Measurements from ENCODE around the gene ALDH3B2.
"Not testable (repeated sequence)": the region's sequence is repeated elsewhere in the genome, so short reads cannot be mapped to it uniquely, and the experiment has no call there.

ALDH3B2 gene

DNA sequence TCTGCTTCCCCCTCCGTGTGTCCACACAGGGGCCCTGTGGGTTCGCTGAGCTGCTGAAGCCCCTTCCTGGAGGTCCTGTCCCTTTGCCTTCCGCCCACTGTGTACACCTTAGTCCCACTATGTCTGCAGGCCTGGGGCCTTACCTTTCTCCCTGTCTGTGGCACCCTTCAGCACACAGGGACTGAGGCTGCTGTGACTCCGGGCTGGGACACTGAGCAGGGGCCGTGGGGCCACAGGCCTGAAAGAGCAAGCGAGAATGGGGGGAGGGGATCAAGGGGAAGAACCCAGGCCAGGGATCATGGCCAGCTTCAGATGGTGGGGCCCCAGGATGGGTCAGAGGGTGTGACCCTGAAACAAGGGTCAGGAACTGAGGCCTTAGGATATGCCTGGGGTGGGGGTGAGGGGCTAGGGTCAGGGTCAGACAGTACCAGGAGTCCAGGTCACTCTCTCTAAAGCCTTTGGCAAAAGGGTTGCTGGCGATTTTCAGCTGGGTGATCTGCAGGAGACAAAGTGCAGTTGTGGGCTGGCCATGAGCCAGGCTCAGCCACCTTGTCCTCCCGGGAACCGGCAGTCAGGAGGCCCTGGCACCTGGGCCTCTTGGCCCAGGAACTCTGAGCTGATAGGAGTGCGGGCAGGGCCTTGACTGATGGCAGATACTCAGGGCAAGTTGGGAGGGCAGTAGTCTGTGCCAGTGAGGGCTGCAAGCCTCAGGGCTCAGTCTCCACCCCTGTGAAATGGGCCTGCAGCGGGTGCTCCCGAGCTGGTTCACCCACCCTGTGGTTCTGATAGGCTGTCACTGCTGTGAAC lies 42.0 kb downstream of the ALDH3B2 start:
- DNase-seq (ENCODE audit: insufficient read length, low spot score) (no peak), FAIRE-seq (no peak)

DNA sequence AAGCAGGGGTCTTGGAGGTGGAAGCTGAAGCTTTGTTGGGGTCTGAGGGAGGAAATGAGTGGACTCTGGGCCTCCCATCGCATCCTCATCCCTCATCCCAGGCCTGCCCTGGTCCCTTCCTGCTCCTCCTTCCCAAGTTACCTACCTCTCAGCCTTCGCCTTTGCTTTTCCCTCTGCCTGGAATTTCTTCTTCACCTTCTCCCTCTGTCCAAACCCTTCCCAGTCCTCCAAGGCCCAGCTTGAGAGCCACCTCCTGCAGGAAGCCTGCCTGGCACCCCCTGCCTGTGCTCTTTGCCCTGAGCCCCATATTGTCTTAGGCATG lies 42.6 kb downstream of the ALDH3B2 start:
- FAIRE-seq (no peak), DNase-seq (ENCODE audit: insufficient read length, low spot score) (no peak)

- no peak for FAIRE-seq
- no peak for DNase-seq (ENCODE audit: insufficient read length, low spot score)
Observed at GRCh38 chr11:67631411-67631810, 43.0 kb downstream of the ALDH3B2 start.

GRCh38 chr11:67630943-67631331 lies 43.5 kb downstream of the ALDH3B2 start:
- DNase-seq (ENCODE audit: insufficient read length, low spot score), result no peak

GRCh38 chr11:67630228-67630942 lies 44.0 kb downstream of the ALDH3B2 start:
- peak; percentile 99 for DNase-seq (ENCODE audit: insufficient read length, low spot score)
- FAIRE-seq, result no peak

More at GRCh38 chr11:67630943-67631331, 43.5 kb downstream of the ALDH3B2 start:
- FAIRE-seq, result no peak

- DNase-seq (ENCODE audit: insufficient read length, low spot score), result peak; percentile 93
- peak; percentile 98 for FAIRE-seq
Observed at GRCh38 chr11:67629386-67630227, 44.8 kb downstream of the ALDH3B2 start, which contains the start of gene NUDT8. Gene NUDT8, minus strand, starts transcription at chr11:67629937. Its CDS starts 26 bp downstream, at chr11:67629911.

DNA sequence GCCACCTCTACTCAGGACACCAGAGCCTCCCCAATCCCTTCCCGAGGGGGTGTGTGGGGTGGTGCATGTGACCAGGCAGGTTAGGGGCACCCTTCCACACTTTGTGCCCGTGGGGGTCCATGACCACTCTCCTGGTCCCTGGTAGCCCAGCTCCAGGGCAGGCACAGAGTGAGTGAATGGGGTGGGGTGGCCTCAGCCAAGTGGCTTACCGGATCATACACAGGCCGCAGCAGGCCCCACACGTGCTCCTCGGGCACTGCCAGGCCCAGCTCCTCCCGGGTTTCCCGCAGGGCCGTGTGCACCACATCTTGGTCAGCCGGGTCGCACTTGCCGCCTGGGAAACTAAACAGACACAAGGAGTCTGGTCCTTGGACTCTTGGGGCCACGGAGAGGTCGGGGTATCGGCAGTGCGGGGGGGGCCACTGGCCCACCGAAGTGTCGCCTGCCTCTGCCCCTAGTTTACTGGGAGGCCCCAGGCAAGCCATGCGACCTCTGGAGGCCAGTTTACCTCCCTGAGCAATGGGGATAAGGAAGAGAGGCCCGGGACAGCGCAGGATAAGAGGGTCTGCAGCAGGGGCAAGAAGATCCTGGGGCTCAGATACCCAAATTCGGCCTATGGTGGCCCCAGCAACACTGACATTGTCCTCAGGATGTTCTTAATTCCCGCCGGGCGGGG lies 45.6 kb downstream of the ALDH3B2 start:
- no peak for FAIRE-seq
- DNase-seq (ENCODE audit: insufficient read length, low spot score), result no peak

DNA sequence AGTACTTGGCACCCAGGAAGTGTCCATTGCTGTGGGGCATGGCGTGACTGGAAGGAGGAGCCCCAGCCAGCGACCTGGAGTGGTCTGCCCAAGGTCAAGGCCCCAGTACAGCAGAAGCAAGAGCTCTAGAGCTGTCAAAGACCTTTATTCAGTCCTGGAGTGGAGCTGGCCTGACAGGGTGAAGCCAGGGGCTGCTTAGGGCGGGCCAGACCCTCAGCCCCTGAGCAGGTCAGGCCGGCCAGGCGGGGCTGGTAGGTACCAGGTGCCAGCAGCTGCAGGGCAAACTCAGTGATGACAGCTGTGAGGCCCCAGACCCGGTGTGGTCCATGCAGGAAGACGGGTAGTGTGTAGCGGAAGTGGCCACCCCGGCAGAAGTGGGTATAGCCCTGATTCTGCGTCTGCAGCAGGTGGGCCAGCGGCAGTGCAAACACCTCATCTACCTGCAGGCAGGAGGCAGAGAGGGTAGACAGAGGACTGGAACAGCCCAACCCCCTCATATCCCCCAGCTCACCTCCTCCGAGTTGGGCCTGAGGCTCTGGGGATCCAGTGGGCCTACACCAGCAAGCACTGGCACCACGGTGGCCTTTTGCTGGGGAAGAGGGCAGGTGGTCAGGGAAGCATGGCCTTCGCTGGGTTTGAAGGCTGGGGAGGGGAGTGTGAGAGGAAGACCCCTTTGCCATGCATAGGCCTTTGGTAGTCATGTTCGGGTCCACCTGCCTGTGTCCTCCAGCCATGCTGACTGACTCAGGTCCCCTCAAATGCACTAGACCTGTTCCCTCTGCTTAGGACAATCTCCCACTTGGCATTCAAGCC lies 46.4 kb downstream of the ALDH3B2 start:
- peak; percentile 75 for FAIRE-seq

GRCh38 chr11:67627441-67627811 lies 47.0 kb downstream of the ALDH3B2 start:
- DNase-seq (ENCODE audit: insufficient read length, low spot score), result no peak

More for the DNA sequence above, 46.4 kb downstream of the ALDH3B2 start:
- no peak for DNase-seq (ENCODE audit: insufficient read length, low spot score)

GRCh38 chr11:67626970-67627369 lies 47.5 kb downstream of the ALDH3B2 start:
- FAIRE-seq (no peak), DNase-seq (ENCODE audit: insufficient read length, low spot score) (no peak)

More at GRCh38 chr11:67627441-67627811, 47.0 kb downstream of the ALDH3B2 start:
- FAIRE-seq, result no peak

GRCh38 chr11:67626131-67626833 lies 48.1 kb downstream of the ALDH3B2 start:
- DNase-seq (ENCODE audit: insufficient read length, low spot score); FAIRE-seq: not testable (repeated sequence)

DNA sequence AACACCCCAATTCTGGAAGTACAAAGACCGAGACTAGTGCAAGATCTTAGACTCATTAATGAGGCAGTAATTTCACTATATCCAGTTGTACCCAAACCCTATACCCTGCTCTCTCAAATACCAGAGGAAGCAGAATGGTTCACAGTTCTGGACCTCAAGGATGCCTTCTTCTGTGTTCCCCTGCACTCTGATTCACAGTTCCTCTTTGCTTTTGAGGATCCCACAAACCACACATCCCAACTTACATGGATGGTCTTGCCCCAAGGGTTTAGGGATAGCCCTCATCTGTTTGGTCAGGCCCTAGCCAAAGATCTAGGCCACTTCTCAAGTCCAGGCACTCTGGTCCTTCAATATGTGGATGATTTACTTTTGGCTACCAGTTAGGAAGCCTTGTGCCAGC lies 50.6 kb downstream of the ALDH3B2 start:
- DNase-seq (ENCODE audit: insufficient read length, low spot score); FAIRE-seq: not testable (repeated sequence)

GRCh38 chr11:67622905-67623304 lies 51.5 kb downstream of the ALDH3B2 start:
- not testable (repeated sequence) for DNase-seq (ENCODE audit: insufficient read length, low spot score); FAIRE-seq

DNA sequence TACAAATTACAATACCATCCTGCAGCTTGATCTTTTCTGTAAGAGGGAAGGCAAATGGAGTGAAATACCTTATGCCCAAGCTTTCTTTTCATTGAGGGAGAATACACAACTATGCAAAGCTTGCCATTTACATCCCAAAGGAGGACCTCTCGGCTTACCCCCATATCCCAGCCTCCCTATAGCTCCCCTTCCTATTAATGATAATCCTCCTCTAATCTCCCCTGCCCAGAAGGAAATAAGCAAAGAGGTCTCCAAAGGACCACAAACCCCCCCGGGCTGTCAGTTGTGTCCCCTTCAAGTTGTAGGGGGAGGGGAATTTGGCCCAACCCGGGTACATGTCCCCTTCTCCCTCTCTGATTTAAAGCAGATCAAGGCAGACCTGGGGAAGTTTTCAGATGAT lies 52.5 kb downstream of the ALDH3B2 start:
- not testable (repeated sequence) for DNase-seq (ENCODE audit: insufficient read length, low spot score); FAIRE-seq

DNA sequence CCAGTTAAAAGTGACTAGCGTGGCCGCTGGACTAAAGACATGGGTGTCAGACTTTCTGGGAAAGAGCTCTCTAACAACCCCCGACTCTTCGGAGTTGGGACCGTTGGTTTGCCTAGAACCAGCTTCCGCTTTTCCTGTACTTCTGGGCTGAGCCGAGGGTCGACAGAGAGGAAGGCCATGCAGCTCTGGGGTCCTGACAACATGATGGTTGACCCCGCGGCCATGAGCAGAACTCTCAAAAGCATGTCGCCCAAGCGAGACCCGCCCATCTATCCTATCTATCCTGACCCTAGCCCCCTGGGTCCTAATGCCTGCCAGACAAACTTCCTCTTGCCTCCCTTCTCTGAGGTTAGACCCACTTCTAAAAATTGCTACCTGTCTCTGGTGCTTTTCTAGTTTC lies 53.8 kb downstream of the ALDH3B2 start:
- DNase-seq (ENCODE audit: insufficient read length, low spot score); FAIRE-seq: not testable (repeated sequence)

DNA sequence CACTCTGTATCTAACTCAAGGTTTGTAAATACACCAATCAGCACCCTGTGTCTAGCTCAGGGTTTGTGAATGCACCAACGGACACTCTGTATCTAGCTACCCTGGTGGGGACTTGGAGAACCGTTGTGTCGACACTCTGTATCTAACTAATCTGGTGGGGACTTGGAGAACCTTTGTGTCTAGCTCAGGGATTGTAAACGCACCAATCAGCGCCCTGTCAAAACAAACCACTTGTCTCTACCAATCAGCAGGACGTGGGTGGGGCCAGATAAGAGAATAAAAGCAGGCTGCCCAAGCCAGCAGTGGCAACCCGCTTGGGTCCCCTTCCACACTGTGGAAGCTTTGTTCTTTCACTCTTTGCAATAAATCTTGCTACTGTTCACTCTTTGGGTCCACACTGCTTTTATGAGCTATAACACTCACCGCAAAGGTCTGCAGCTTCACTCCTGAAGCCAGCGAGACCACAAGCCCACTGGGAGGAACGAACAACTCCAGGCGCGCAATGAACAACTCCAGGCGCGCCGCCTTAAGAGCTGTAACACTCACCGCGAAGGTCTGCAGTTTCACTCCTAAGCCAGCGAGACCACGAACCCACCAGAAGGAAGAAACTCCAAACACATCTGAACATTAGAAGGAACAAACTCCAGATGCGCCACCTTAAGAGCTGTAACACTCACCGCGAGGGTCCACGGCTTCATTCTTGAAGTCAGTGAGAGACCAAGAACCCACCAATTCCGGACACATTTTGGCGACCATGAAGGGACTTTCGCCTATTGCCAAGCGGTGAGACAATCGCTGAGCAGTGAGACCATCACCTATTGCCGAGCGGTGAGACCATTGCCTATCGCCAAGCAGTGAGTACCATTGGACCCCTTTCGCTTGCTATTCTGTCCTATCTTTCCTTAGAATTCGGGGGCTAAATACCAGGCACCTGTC lies 54.5 kb downstream of the ALDH3B2 start:
- not testable (repeated sequence) for DNase-seq (ENCODE audit: insufficient read length, low spot score); FAIRE-seq

DNA sequence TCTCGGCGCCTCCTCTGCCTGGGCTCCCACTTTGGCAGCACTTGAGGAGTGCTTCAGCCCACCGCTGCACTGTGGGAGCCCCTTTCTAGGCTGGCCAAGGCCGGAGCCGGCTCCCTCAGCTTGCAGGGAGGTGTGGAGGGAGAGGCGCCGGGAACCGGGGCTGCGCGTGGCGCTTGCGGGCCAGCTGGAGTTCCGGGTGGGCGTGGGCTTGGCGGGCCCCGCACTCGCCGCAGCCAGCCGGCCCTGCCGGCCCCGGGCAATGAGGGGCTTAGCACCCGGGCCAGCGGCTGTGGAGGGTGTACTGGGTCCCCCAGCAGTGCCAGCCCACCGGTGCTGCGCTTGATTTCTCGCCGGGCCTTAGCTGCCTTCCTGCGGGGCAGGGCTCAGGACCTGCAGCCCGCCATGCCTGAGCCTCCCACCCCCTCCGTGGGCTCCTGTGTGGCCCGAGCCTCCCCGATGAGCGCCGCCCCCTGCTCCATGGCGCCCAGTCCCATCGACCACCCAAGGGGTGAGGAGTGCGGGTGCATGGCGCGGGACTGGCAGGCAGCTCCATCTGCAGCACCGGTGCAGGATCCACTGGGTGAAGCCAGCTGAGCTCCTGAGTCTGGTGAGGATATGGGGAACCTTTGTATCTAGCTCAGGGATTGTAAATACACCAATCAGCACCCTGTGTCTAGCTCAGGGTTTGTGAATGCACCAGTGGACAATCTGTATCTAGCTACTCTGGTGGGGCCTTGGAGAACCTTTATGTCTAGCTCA lies 55.3 kb downstream of the ALDH3B2 start:
- FAIRE-seq; DNase-seq (ENCODE audit: insufficient read length, low spot score): not testable (repeated sequence)
